NCI-H1436 treated with DMSO at 0.1 percent for 48 hours (cell line): ENCODE measurements around the gene CHST11.
"Not testable (repeated sequence)": the region's sequence is repeated elsewhere in the genome, so short reads cannot be mapped to it uniquely, and the experiment has no call there.

Experiments
- DNase-seq: peaks from one replicate; lab custom pipeline; 2025; lab: John Stamatoyannopoulos, UW

CHST11 gene

GRCh38 chr12:104529130-104529874 is 72.6 kb downstream of the CHST11 start:
- DNase-seq, result no peak

DNA sequence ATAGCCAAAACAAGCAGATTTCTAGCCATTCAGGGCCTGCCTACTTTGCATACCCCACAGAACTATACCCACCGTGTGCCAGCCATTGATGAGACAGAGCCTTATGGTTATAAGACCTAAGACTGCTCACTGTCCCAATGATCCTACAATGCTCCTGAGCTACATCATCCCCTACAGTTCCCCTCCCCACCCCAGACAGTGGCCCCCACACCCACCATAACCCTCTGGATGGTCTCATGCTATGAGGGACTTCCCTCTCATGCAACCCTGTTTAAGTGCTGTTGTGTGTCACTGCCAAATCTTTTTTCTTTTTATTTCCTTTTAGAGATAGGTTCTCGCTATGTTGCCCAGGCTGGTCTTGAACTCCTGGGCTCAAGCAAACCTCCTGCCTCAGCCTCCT is 75.9 kb downstream of the CHST11 start:
- no peak for DNase-seq

- DNase-seq, result no peak
Observed at GRCh38 chr12:104533134-104533533, 76.4 kb downstream of the CHST11 start.

DNA sequence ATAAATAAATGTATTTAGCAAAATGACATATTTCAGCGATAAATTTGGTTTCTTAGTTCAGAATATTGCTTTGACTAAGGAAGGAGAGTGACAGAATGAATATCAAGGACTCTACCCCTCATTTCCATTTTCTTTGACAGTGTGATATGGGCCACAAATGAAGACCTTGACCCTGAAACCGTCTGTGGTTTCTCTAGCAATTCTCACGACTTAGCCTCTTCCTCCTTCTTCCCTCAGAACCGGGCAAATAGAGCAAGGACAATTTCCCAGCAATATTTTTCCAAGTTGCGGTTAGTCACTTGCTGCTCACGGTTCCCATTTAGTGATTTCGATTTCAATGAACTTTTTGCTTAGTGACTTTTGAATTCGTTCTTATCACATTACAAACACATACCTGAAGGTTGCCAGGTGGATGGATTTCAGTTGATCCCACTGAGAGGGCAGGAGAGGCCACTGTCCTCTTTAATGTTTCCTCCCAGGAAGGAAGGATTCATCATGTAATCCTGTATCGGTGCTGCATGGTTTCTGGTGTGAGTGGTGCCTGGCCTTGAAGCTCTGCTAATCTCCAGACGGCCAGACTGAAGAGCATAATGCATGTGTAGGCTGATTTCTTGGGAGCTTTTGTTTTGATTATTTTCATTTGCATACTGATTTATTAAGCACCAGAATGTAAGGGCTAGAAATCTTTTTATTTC is 77.6 kb downstream of the CHST11 start:
- no peak for DNase-seq

- no peak for DNase-seq
Observed at GRCh38 chr12:104534857-104535248, 78.1 kb downstream of the CHST11 start.

DNA sequence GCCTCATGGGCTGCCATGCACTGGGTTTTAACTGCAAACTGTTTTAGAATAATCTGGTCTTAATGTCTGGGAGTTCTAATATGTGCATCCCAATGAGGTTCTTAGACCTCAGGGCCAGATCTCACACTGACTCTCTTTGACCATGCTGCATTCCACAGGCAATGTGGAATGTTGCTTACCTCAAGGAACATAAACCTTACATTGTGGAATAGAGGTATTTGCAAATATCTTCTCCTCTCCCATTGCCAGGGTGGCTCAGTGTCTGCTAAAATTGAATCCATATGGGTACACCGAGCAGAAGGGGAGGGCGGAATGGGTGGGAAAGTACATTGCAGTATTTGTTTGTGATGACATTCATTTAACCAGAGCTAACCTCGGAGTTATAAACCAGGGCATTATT is 78.6 kb downstream of the CHST11 start:
- no peak for DNase-seq

DNA sequence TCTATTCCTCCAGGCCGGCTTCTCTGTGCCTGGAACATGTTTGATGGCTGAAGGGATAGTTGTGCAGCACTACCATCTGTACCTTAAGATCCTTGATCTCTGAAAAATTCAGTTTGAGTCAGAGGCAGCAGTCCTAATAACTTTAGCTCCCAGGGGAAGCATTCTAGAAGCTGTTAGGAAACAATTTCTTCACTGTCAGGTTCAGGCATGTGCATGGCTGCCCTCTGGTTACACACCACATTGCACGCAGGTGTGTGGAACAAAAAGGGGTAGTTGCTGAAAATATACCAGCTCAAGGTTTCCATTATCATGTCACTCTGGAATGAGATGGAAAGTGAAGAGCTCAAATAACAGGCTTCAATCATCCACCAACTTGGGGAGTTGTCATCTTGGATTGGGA is 80.1 kb downstream of the CHST11 start:
- no peak for DNase-seq

DNA sequence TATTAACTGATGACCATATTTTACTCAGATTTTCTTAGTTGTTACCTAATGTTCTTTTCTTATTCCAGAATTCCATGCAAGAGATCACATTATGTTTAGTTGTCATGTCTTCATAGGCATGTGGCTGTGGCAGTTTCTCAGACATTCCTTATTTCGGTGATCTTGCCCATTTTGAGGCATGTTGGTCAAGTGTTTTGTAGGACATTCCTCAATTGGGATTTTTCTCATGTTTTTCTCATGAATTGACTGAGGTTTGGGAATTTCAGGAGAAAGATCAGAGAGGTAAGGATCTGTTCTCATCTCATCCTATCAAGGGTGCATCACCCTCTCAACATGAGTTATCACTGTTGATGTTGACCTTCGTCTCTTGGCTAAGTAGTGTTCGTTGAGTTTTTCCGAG is 81.3 kb downstream of the CHST11 start:
- DNase-seq, result no peak

GRCh38 chr12:104538891-104539462 is 82.2 kb downstream of the CHST11 start:
- DNase-seq, result no peak

GRCh38 chr12:104544836-104545235 is 88.1 kb downstream of the CHST11 start:
- DNase-seq, result no peak

DNA sequence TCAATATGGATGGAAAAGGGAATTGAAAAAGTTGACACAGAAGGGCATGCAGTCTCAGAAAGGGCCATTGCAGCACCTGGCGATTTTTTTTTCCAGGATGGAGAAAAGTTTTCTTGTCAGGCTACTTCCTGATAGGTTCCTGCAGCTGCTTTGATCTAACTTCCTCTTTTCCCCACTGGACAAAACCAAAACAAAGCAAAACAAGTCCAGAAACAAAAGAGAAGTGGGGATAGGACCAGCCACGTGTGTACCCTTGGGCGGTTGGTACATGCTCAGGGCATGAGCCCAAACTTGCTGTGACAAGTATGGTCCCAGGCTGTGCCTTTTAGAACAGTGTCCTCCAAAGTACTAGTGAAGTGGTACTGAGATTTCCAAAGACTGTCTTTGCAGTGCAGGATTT is 89.8 kb downstream of the CHST11 start:
- no peak for DNase-seq

- DNase-seq, result no peak
Observed at GRCh38 chr12:104547235-104547634, 90.5 kb downstream of the CHST11 start.

DNA sequence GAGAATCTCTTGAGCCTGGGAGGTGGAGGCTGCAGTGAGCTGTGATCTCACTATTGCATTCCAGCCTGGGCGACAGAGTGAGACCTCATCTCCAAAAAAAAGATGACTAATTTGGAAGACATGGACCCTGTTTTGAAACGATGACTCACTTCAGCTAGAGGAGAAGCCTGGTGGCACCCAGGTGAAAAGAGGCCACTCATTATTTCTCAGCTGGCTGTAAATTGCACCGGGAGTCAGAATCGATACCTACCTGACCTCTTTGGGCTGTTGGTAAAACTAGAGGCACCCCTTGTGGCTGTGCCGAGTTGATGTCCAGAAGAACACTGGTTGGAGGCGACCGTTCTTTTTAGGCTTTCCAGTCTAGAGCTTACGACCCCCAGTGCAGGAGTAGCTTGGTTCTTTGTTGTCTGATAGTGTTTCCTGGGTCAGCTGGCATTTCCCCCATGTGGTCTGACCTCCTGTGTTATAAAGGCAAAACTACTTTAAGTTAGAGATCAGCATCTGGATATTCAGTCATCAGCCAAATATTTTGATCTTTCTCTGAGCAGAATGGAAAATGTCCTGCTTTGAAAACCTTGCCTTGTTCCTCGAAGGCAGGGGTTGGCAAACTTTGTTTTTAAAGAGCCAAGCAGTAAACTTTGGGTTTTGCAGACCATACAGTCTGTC is 93.2 kb downstream of the CHST11 start:
- DNase-seq, result no peak

- no peak for DNase-seq
Observed at GRCh38 chr12:104551313-104551931, 94.7 kb downstream of the CHST11 start.

DNA sequence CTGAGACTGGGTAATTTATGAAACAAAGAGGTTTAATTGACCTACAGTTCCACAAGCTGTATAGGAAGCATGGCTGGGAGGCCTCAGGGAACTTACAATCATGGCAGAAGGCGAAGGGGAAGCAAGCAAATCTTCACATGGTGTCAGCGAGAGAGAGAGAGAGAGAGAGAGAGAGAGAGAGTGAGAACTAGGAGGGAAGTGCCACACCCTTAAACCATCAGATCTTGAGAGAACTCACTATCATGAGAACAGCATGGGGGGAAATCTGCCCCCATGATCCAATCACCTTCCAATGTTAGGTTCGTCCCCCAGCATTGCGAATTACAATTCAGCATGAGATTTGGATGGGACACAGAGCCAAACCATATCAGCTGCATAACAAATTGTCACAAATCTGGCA is 96.7 kb downstream of the CHST11 start:
- no peak for DNase-seq

- DNase-seq, result no peak
Observed at GRCh38 chr12:104555648-104556047, 98.9 kb downstream of the CHST11 start.

DNA sequence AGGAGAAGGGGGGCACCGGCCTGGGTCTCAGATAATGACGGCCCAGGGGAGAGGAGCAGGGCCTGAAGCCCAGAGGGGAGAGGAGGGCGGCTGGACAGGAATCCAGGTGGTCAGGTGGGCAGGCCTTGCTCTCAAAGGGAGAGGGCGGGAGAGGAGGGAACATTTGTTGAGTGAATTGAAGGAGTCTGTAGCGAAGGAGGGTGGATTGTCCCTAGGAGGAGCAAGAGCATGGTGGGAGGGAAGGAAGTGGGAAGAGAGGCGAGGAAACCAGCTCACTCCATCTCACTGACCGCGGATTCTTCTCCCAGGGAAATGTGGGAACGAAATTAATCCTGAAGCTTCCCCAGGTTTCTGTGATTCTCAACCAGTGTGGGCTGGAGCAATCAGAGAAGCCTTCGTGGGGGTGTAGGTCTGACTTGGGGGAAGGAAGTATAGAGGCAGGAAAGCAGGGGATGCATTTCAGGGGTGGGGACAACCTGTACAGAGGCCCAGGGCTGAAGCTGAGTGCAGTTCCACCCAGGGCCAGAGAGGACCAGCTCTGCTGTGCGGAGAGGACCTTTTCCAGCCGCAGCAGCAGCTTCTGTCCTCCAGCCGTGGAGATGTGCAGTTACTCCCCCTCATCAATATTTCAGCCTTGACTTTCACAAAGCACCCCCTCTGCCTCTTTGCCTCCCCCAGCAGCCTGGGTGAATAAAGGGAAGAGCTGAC is 100.9 kb downstream of the CHST11 start:
- DNase-seq, result no peak

DNA sequence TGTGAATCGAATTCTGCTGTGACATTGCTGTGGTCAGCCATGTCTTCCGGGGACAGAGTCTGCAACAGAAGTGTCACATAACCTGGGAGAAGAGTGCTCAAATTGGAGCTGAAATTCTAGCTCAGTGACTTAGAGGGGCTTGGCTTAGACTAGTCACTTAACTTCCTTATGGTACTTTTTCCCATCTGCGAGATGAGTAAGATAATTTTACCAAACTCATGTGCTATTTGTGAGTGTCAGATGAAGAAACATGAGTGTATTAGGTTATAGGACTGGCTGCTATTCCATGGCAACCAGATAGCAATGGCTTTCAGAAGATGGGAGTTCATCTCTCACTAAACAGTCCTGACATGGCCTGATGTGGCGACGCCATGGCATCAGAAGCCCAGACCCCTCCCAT is 104.1 kb downstream of the CHST11 start:
- DNase-seq, result no peak

- DNase-seq, result no peak
Observed at GRCh38 chr12:104562763-104563162, 106.0 kb downstream of the CHST11 start.

DNA sequence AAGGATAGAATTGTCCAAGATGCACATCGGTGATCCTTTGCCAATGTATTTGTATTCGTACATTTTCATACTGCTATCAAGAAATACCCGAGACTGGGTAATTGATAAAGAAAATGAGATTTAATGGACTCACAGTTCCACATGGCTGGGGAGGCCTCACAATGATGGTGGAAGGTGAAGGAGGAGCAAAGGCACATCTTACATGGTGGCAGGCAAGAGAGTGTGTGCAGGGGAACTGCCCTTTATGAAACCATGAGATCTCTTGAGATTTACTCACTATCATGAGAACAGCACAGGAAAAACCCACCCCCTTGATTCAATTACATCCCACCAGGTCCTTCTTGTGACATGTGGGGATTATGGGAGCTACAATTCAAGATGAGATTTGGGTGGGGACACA is 107.9 kb downstream of the CHST11 start:
- DNase-seq, result not testable (repeated sequence)

- DNase-seq, result no peak
Observed at GRCh38 chr12:104565606-104566243, 109.0 kb downstream of the CHST11 start.
